Measurements from ENCODE around the gene VWF.
"Not testable (repeated sequence)": the region's sequence is repeated elsewhere in the genome, so short reads cannot be mapped to it uniquely, and the experiment has no call there.

Gene VWF

GRCh38 chr12:6104027-6104426, 20.4 kb downstream of the VWF start:
- DNase-seq (ENCODE audit: low spot score) = no peak

GRCh38 chr12:6102021-6102420, 22.4 kb downstream of the VWF start:
- DNase-seq (ENCODE audit: low spot score) = not testable (repeated sequence)

GRCh38 chr12:6099316-6099715, 25.2 kb downstream of the VWF start:
- no peak for DNase-seq (ENCODE audit: low spot score)

GRCh38 chr12:6097411-6097810, 27.1 kb downstream of the VWF start:
- no peak for DNase-seq (ENCODE audit: low spot score)

GRCh38 chr12:6096527-6096926, 27.9 kb downstream of the VWF start:
- DNase-seq (ENCODE audit: low spot score) = no peak

GRCh38 chr12:6095269-6095668, 29.2 kb downstream of the VWF start:
- DNase-seq (ENCODE audit: low spot score) = no peak

GRCh38 chr12:6093764-6094163, 30.7 kb downstream of the VWF start:
- no peak for DNase-seq (ENCODE audit: low spot score)

GRCh38 chr12:6092784-6093722, 31.4 kb downstream of the VWF start:
- no peak for DNase-seq (ENCODE audit: low spot score)

- DNase-seq (ENCODE audit: low spot score) = no peak
These were observed 32.5 kb downstream of the VWF start for GRCh38 chr12:6091786-6092566.

GRCh38 chr12:6090803-6091202, 33.7 kb downstream of the VWF start:
- DNase-seq (ENCODE audit: low spot score) = no peak

- DNase-seq (ENCODE audit: low spot score) = no peak
These were observed 35.3 kb downstream of the VWF start for GRCh38 chr12:6088921-6089747.

GRCh38 chr12:6086316-6086715, 38.2 kb downstream of the VWF start:
- DNase-seq (ENCODE audit: low spot score) = no peak

GRCh38 chr12:6085841-6086240, 38.6 kb downstream of the VWF start:
- no peak for DNase-seq (ENCODE audit: low spot score)

- no peak for DNase-seq (ENCODE audit: low spot score)
These were observed 39.5 kb downstream of the VWF start for GRCh38 chr12:6084969-6085450.

- DNase-seq (ENCODE audit: low spot score) = no peak
These were observed 40.1 kb downstream of the VWF start for GRCh38 chr12:6084261-6084968.

GRCh38 chr12:6083601-6084000, 40.9 kb downstream of the VWF start:
- DNase-seq (ENCODE audit: low spot score) = no peak

- DNase-seq (ENCODE audit: low spot score) = no peak
These were observed 41.9 kb downstream of the VWF start for GRCh38 chr12:6082613-6083012.

GRCh38 chr12:6080149-6081045, 44.1 kb downstream of the VWF start:
- DNase-seq (ENCODE audit: low spot score) = no peak

- DNase-seq (ENCODE audit: low spot score) = no peak
These were observed 45.9 kb downstream of the VWF start for GRCh38 chr12:6078398-6079096.

- DNase-seq (ENCODE audit: low spot score) = no peak
These were observed 46.8 kb downstream of the VWF start for GRCh38 chr12:6077692-6078083.
